GM18502 (cell line): ENCODE measurements around the gene ULBP1.
A peak's percentile ranks its signal among the peaks of the same experiment; 100 is the strongest.
"Not testable (repeated sequence)": the region's sequence is repeated elsewhere in the genome, so short reads cannot be mapped to it uniquely, and the experiment has no call there.

ENCODE experiments used
- ATAC-seq: cut with Tn5 transposase; IDR thresholded peaks from one replicate; pipeline ENCODE4 v1.9.1; 2021; ENCODE audit warnings: mild to moderate bottlenecking; ENCODE audit not compliant: unreplicated experiment, poor library complexity

Gene ULBP1

DNA sequence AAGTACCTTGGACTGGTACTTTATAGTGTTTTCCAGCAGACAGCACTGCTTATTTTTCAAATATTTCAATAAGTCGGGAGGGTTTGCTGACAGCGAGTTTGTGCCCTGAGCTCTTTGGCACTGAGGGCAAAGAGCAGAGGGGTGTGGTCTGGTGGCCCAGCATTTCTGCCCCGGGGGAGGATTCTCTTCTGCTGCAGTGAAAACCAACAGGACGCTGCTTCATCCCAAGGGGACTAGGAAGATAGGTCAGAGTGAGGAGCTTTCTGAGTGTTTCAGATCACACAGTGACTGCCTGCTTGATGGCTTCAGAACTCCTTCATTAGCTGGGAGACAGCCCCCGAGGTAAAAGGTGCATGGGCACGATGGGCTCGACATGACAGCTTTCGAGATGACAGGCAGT lies 13.3 kb upstream of the ULBP1 start:
- ATAC-seq: no peak

- no peak for ATAC-seq
Measured at GRCh38 chr6:149951096-149951495, 12.6 kb upstream of the ULBP1 start.

DNA sequence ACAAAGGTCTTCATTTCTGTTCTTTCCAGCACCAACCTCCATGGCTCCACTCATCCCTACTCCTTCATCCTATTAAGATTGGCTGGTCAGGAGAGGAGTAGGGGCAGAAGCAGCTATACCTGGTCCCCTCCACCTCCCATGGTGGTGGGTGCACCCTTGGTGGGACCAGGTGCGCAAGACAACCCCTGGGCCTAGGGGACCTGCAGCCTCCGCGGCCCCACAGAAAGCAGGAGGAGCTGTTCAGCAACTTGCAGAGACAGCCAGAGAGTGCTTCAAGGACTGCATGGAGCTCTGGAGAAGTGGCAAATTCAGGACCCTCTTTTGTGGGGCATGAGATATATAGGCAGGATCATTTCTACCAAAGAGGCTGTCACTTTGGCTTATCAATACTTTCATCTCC lies 12.1 kb upstream of the ULBP1 start:
- no peak for ATAC-seq

DNA sequence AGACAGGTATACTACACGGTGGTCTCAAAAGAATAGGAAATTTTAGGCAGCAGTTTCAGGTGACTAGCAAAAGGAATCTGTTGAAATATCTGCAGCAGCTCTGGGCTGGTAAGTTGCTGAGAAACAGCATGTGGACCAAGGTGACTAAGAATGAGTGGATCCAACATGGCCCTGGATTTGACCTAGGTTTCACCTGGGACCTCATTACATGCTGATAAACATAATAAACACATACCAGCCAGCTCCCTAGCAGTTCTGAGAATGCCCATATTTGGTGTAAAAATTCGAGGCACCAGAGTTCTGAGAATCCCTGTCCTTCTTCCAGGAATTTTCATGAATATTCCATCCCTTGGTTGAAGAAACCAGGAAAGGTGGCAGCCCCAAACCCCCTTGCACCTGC lies 10.4 kb upstream of the ULBP1 start:
- ATAC-seq: not testable (repeated sequence)

GRCh38 chr6:149953934-149954327 lies 9.8 kb upstream of the ULBP1 start:
- not testable (repeated sequence) for ATAC-seq

DNA sequence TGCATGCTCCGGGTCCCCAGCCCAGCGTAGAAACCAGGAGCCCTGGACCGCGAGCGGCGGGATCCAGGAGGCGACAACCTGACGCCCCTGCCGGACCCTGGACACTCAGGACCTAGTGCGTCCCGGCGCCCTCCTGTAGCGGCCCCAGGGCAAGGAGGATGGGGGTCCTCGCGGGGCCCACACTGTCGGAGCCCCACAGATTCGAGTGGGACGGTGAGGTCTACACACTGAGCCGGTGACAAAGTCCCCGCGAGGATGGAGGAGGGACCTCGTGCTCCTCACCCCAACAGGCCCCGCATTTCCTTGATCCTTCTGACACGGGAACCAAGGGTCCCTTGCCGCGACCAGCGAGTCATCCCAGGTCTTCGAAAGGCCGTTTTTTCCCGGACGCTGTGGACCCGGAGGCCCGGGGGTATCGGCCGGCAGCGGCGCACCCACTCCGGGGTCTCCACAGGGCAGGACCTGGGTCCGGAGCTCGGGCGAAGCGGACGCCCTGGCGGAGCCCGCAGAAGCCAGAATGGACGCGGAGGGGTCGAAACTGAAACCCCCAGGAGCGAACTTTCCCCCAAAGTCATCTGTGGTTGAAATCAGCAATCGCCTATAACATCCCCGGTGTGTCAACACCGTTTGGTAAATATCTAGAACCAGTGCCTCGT lies 9.3 kb upstream of the ULBP1 start:
- not testable (repeated sequence) for ATAC-seq

- not testable (repeated sequence) for ATAC-seq
Measured at GRCh38 chr6:149954984-149955653, 8.6 kb upstream of the ULBP1 start.

DNA sequence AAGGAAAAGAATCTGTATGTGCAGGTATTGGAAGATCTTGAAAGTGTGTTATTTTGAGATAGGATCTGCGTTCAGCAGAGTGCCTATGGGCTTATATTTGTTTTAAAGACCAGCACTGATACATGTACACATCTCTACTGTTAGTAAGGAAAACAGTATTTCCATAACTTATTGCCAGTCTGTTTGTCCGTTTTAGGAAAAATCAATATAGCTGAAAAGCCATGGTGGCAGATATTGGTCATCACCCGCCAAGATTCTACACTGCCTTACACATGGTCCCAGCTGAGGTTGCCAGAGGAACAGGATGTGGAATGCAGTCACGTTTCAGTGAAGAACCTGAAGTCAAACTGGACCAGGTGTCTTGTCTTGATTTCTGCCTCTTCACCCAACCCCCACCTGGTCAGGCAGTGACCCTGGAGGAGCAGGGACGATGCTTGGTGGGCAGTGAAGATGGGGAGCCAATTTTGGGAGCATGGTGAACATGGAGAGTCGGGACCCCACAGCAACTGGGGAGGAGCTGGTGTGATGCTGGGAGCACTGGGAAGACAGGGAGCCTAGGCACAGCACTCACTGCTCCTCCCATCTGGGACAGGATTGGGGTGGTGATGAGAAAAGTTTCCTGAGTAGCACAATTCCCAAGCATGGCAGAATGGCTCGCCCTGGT lies 8.0 kb upstream of the ULBP1 start:
- not testable (repeated sequence) for ATAC-seq

- not testable (repeated sequence) for ATAC-seq
Measured at GRCh38 chr6:149958124-149958523, 5.6 kb upstream of the ULBP1 start.

- not testable (repeated sequence) for ATAC-seq
Measured at GRCh38 chr6:149959806-149960205, 3.9 kb upstream of the ULBP1 start.

DNA sequence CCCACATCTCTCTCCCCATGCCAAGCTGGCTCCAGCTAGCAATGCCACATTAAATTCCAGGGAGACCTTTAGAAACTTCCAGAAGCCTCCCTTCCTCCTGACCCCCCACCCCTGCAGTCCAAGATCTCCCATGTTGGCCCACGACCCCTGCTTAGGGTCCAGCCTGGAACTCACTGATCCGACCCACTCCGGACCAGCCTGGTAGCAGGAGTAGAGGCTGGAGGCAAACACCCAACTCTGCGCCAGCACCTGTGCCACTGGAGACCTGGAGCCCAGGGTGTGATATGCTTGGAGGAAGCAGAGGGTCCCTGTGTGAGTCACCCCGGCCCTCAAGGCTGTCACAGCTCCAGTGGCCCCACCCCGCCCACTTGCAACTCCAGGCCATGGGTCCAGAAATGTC lies 3.3 kb upstream of the ULBP1 start:
- no peak for ATAC-seq

DNA sequence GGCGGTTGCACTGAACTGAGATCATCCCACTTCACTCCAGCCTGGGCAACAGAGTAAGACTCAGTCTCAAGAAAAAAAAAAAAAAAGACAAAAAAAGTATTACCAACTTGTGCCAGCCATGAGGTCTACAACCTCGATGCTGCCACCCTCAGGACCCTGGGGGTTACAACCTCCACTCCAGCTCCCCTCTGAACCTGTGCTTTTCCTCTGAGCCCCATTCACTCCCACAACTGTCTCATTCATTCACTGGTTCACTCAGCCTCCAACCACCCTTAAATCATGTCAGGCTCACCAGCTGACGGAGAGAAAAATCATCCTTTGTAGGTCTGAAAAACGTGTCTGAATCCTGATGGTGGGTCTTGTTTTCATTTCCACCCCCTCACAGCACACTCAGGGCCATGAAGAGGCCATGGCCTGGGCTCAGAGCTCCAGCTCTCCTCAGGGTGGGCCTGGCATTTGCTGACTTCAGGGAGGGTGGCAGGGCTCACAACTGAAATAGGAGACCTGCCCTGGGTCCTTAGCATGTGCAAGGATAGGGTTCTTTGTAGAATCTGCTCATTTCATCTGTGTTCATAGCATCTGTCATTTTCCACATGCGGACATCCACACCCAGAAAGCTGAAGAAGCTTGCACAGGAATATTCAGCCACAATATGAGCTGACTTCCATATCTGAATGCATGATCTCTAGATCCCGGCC lies 1.9 kb upstream of the ULBP1 start:
- no peak for ATAC-seq

DNA sequence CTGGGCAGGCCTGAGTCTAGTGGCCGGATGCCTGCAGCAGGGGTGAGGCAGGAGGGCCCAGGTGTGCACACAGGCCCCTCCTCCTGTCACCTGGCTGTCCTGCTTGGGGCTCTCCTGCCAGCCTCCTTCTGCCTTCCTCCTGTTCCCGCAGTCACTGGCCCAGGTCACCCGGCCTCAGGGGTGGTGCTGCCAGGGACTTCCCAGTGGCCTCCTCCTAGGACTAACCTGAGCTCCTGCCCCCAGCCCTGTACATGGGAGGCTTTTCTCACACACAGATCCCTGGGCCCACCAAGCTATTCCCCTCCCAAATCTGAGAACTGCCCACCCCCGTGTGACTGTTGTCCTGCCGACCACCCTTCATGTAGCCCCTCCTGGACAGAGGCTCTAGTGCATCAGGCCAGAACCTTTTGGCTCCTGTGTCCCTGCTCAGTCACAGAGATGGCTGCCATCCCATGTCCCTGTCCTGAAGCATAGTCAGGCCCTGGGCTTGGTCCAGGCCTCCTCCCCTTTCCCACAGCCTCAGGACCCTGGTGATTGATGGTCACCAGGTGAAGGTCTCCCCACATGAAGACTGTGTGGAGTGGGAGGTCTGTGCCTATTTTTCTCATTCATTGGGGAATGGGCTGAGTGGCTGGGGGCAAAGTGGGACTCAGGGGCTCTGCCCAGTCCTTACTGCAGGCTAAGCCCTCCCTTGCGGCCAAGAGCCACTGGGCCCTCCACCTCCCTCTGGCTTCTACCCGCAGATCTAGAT lies 1.1 kb upstream of the ULBP1 start:
- no peak for ATAC-seq

GRCh38 chr6:149963212-149963461 lies 606 bp upstream of the ULBP1 start:
- peak; percentile 47 for ATAC-seq

DNA sequence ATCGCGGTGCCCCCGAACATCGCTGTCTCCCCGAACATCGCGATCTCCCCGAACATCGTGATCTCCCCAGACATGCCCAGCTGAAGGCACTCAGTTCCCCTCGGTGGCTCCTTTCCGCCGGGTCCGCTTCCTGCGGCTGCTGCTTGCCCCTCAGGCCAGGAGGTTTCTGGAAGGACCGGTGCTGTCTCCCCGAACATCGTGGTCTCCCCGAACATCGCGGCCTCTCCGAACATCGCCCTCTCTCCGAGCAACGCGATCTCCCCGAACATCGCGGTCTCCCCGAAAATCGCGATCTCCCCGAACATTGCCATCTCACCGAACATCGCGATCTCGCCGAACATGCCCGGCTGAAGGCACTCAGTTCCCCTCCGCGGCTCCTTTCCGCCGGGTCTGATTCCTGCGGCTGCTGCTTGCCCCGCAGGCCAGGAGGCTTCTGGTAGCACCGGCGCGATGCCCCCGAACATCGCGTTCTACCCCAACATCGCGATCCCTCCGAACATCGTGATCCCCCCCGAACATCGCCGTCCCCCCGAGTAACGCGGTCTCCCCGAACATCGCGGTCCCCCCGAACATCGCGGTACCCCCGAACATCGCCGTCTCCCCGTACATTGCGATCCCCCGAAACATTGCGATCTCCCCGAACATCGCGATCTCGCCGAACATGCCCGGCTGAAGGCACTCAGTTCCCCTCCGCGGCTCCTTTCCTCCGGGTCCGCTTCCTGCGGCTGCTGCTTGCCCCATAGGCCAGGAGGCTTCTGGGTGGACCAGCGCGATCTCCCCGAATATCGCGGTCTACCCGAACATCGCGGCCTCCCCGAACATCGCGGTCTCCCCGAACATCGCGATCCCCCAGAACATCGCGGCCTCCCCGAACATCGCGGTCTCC lies 808 bp downstream of the ULBP1 start:
- no peak for ATAC-seq

DNA sequence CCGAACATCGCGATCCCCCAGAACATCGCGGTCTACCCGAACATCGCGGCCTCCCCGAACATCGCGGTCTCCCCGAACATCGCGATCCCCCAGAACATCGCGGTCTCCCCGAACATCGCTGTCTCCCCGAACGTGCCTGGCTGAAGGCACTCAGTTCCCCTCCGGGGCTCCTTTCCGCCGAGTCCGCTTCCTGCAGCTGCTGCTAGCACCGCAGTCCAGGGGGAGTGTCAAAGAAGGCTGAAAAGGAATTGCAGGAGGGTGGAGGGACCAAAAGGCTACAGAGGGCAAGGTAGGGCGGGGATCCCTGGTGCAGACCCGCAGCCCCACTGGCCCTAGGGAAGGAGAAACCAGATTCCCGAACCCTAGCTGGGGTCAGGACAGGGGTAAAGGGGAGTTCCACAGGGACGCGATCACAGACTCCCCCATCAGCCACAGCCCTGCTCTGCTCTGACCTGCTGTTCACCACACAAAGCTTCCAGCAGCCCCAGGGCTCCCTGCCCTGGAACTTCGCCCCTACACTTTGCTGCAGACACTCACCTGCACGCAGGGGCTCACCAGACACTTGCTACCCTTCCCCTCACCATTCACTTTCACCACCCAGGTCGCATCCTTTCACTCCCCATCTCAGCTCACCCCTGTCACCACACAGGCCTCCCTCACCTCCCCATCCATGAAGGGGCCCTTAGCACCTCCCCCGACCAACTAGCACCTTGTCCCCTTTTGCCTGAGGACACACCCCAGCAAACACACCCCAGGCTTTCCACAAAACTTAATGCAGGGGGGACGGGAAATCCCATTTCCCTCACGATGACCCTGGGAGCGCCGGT lies 1.7 kb downstream of the ULBP1 start:
- no peak for ATAC-seq

- not testable (repeated sequence) for ATAC-seq
Measured at GRCh38 chr6:149966319-149966718, 2.6 kb downstream of the ULBP1 start.

- ATAC-seq: no peak
Measured at GRCh38 chr6:149967591-149967990, 3.8 kb downstream of the ULBP1 start.

DNA sequence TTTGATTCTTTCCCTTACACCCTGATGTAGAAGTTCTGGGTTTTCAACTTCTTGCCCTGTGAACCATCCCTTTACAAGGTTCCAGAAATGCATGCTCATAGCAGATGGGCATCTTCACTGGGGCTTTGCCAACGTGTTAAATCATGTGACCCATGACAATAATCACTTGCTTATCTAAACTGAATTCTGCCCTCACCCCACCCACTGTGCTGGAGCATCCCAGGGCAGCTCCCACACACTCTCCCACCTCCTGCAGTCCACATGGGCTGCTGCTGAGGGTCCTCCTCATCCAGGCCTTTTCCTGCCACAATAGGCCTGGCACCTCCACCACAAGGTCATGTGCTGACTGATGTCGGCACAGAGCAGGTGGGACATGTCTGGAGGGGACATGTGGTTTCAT lies 4.3 kb downstream of the ULBP1 start:
- ATAC-seq: not testable (repeated sequence)
